SK-N-SH (cell line): ENCODE data around the gene TNFRSF21. TPM values are rescaled to one million over a fixed set of nuclear protein-coding genes. Genes with fewer than 3 reads are reported as not detected.
"Not testable (repeated sequence)": the region's sequence is repeated elsewhere in the genome, so short reads cannot be mapped to it uniquely, and the experiment has no call there.

Source experiments
- CTCF ChIA-PET: fragments of 300-600, 350-600 bp; formaldehyde crosslinking; extraction: SDS; loops from one replicate; lab custom pipeline; 2021; lab: Yijun Ruan, JAX
- POLR2A ChIA-PET: fragments of 350-600 bp; sonication (Branson Sonifier 250); formaldehyde crosslinking; extraction: SDS; loops from one replicate; lab custom pipeline; 2020; ENCODE audit warnings: antibody characterized with exemption, inconsistent platforms; lab: Yijun Ruan, JAX
- DNase-seq: peaks from one replicate; pipeline ENCODE4 v3.0.0; 2012
- H2AFZ ChIP-seq: fragments of 200-600 bp; sonication (generic); 2 replicates; pipeline ENCODE4 v1.8.1; 2016; ENCODE audit warnings: antibody characterized with exemption, mild to moderate bottlenecking, low read depth
- H3F3A ChIP-seq: fragments of 200-600 bp; sonication (generic); replicated peaks from 2 replicates; pipeline ENCODE3; 2016; ENCODE audit warnings: antibody characterized with exemption, mild to moderate bottlenecking; ENCODE audit not compliant: insufficient read depth
- H3K27ac ChIP-seq, 2 experiments: fragments of 200-500 bp in 1 of 2; fragments of 200-600 bp in 1 of 2; sonication (Bioruptor generic) in 1 of 2; sonication (generic), shearing (Covaris generic) in 1 of 2; 2 replicates each; pipeline versions ENCODE4 v1.5.1 to v1.6.1; 2014 to 2016; ENCODE audit warnings: low read depth in 2 of 2, inconsistent platforms in 1 of 2, low read length in 1 of 2, mild to moderate bottlenecking in 1 of 2, mixed read lengths in 1 of 2
- H3K27me3 ChIP-seq: fragments of 200-600 bp; sonication (generic), shearing (Covaris generic); 2 replicates; pipeline ENCODE4 v1.6.1; 2016; ENCODE audit warnings: mixed run types; ENCODE audit not compliant: insufficient read depth
- H3K36me3 ChIP-seq, 2 experiments: fragments of 200-500 bp in 1 of 2; fragments of 200-600 bp in 1 of 2; sonication (Bioruptor generic) in 1 of 2; sonication (generic) in 1 of 2; replicated peaks in 1 of 2; 2 replicates each; pipeline versions ENCODE3 to v1.5.1; 2014 to 2016; ENCODE audit warnings: low read length in 1 of 2, mild to moderate bottlenecking in 1 of 2; ENCODE audit not compliant: insufficient read depth in 2 of 2, control insufficient read depth in 1 of 2
- H3K4me1 ChIP-seq, 2 experiments: fragments of 200-500 bp in 1 of 2; fragments of 200-600 bp in 1 of 2; sonication (Bioruptor generic) in 1 of 2; sonication (generic), shearing (Covaris generic) in 1 of 2; 2 replicates each; pipeline versions ENCODE4 v1.5.1 to v1.6.1; 2014 to 2016; ENCODE audit warnings: low read depth in 1 of 2, low read length in 1 of 2, mixed run types in 1 of 2; ENCODE audit not compliant: insufficient read depth in 2 of 2, control insufficient read depth in 1 of 2
- H3K4me2 ChIP-seq: fragments of 200-600 bp; sonication (generic), shearing (Covaris generic); 2 replicates; pipeline ENCODE4 v1.6.1; 2017; ENCODE audit warnings: mixed run types
- H3K4me3 ChIP-seq, 2 experiments: fragments of 200-500 bp in 1 of 2; fragments of 200-600 bp in 1 of 2; sonication (Bioruptor generic) in 1 of 2; sonication (generic), shearing (Covaris generic) in 1 of 2; 2 replicates each; pipeline versions ENCODE4 v1.5.1 to v1.8.1; 2014 to 2016; ENCODE audit warnings: low read depth in 2 of 2, inconsistent platforms in 1 of 2, low read length in 1 of 2, mild to moderate bottlenecking in 1 of 2, mixed read lengths in 1 of 2, moderate library complexity in 1 of 2
- H3K79me2 ChIP-seq: fragments of 200-600 bp; sonication (generic); 2 replicates; pipeline ENCODE4 v1.8.1; 2017; ENCODE audit warnings: mild to moderate bottlenecking; ENCODE audit not compliant: insufficient read depth
- H3K9ac ChIP-seq: fragments of 200-600 bp; sonication (generic); 2 replicates; pipeline ENCODE4 v1.6.1; 2017; ENCODE audit warnings: mixed run types
- H3K9me2 ChIP-seq: fragments of 200-600 bp; sonication (generic); 2 replicates; pipeline ENCODE4 v1.6.1; 2017; ENCODE audit warnings: mixed run types
- H3K9me3 ChIP-seq: fragments of 200-600 bp; sonication (generic); 2 replicates; pipeline ENCODE4 v1.6.1; 2017; ENCODE audit warnings: mixed run types, mild to moderate bottlenecking, moderate library complexity
- H4K20me1 ChIP-seq: fragments of 200-600 bp; sonication (generic); 2 replicates; pipeline ENCODE4 v1.6.1; 2017; ENCODE audit warnings: mild to moderate bottlenecking, mixed run types; ENCODE audit not compliant: insufficient read depth
- CHD2 ChIP-seq: fragments of 150-350 bp; IDR thresholded peaks from 2 replicates; pipeline ENCODE4 v1.6.1; 2018; ENCODE audit warnings: low read length; ENCODE audit not compliant: partially characterized antibody
- EP300 ChIP-seq, 2 experiments: IDR thresholded peaks; 2 replicates each; pipeline versions ENCODE4 v1.4.0 to v1.6.1; 2012; ENCODE audit warnings: borderline replicate concordance in 1 of 2, low read depth in 1 of 2, low read length in 1 of 2
- FOXM1 ChIP-seq: IDR thresholded peaks from 2 replicates; pipeline ENCODE4 v1.4.0; 2012; ENCODE audit warnings: low read depth, mild to moderate bottlenecking
- MEF2A ChIP-seq: IDR thresholded peaks from 2 replicates; pipeline ENCODE4 v1.4.0; 2012; ENCODE audit warnings: low read depth, borderline replicate concordance
- MXI1 ChIP-seq: IDR thresholded peaks from 2 replicates; pipeline ENCODE4 v1.6.1; 2012; ENCODE audit warnings: mild to moderate bottlenecking, low read depth, low read length, improper control_type of control experiment
- NFIC ChIP-seq: IDR thresholded peaks from 2 replicates; pipeline ENCODE4 v1.4.0; 2012; ENCODE audit warnings: borderline replicate concordance
- POLR2AphosphoS5 ChIP-seq: IDR thresholded peaks from 2 replicates; pipeline ENCODE4 v1.6.1; 2012; ENCODE audit warnings: low read depth, low read length
- RAD21 ChIP-seq: IDR thresholded peaks from 2 replicates; pipeline ENCODE4 v1.6.1; 2012; ENCODE audit warnings: mild to moderate bottlenecking, low read length
- RCOR1 ChIP-seq: fragments of 150-350 bp; IDR thresholded peaks from 2 replicates; pipeline ENCODE4 v1.6.1; 2017; ENCODE audit warnings: antibody characterized with exemption, low read length
- SIN3A ChIP-seq: IDR thresholded peaks from 2 replicates; pipeline ENCODE4 v1.6.1; 2012; ENCODE audit warnings: low read depth, mild to moderate bottlenecking, low read length, moderate library complexity, borderline replicate concordance
- TAF1 ChIP-seq: IDR thresholded peaks from 2 replicates; pipeline ENCODE4 v1.6.1; 2012; ENCODE audit warnings: low read depth, mild to moderate bottlenecking, low read length, moderate library complexity, borderline replicate concordance
- TEAD4 ChIP-seq: IDR thresholded peaks from 2 replicates; pipeline ENCODE4 v1.4.0; 2012; ENCODE audit warnings: mild to moderate bottlenecking, borderline replicate concordance; ENCODE audit not compliant: insufficient read depth
- WGBS: methylation state at CpG from one replicate; pipeline ENCODE4 v1.1.6; 2017; ENCODE audit warnings: low lambda C conversion rate; 5-methylcytosine and 5-hydroxymethylcytosine counted together
- polyA plus RNA-seq, 3 experiments: library from polyadenylated mRNA; depleted of rRNA; stranded (reverse); fragments of >200 nt; gene quantifications; 2 replicates each; pipeline ENCODE4 v1.2.3, GENCODE V29; 2012
- TF ChIP-seq, protein P1 (sequence below): IDR thresholded peaks from 2 replicates; pipeline ENCODE4 v1.4.0; 2012; ENCODE audit warnings: low read depth
- TF ChIP-seq, protein P2 (sequence below): IDR thresholded peaks from 2 replicates; pipeline ENCODE4 v1.4.0; 2012; ENCODE audit warnings: low read depth, borderline replicate concordance
- TF ChIP-seq, protein P3 (sequence below): fragments of 150-350 bp; IDR thresholded peaks from 2 replicates; pipeline ENCODE4 v1.6.1; 2016; ENCODE audit warnings: mild to moderate bottlenecking, low read depth, low read length

The TNFRSF21 gene
- polyA plus RNA-seq, 1 of the 3 experiments (the other 2 are of a cell fraction) = 9.2 TPM

DNA sequence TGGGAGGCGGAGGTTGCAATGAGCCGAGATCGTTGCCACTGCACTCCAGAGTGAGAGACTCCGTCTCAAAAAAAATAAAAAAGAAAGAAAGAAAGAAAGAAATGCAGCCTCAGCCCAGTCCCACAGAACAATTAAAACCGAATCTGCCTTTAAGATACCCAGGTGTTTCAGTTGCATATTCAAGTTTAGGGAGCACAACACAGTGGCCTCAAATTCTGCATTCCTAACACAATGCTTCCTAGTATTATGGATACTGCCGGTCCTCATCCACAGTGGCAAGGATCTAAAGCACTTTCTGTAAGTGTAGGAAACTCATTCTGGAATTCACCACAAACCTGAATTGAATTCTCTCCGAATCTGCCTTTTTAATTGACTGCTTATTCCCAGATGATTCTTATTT is 80.5 kb downstream of the TNFRSF21 start:
- TF ChIP-seq POLR2AphosphoS5 (no peak), RAD21 (no peak), MXI1 (no peak), CHD2 (no peak), FOXM1 (no peak), NFIC (no peak), SIN3A (no peak), MEF2A (no peak), TAF1 (no peak), EP300 (IDR thresholded peaks at IDR 0.05; ENCODE audit: borderline replicate concordance in 1 of 2, low read depth in 1 of 2, low read length in 1 of 2) (no peak), TEAD4 (no peak), RCOR1 (no peak)
- TF ChIP-seq, protein P1, sequence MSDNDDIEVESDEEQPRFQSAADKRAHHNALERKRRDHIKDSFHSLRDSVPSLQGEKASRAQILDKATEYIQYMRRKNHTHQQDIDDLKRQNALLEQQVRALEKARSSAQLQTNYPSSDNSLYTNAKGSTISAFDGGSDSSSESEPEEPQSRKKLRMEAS = no peak
- TF ChIP-seq, protein P2, sequence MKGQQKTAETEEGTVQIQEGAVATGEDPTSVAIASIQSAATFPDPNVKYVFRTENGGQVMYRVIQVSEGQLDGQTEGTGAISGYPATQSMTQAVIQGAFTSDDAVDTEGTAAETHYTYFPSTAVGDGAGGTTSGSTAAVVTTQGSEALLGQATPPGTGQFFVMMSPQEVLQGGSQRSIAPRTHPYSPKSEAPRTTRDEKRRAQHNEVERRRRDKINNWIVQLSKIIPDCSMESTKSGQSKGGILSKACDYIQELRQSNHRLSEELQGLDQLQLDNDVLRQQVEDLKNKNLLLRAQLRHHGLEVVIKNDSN = no peak
- TF ChIP-seq, protein P3, sequence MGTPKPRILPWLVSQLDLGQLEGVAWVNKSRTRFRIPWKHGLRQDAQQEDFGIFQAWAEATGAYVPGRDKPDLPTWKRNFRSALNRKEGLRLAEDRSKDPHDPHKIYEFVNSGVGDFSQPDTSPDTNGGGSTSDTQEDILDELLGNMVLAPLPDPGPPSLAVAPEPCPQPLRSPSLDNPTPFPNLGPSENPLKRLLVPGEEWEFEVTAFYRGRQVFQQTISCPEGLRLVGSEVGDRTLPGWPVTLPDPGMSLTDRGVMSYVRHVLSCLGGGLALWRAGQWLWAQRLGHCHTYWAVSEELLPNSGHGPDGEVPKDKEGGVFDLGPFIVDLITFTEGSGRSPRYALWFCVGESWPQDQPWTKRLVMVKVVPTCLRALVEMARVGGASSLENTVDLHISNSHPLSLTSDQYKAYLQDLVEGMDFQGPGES = no peak
- no peak for DNase-seq
- H2AFZ ChIP-seq = no peak overlapping the region
- no peak overlapping the region for H3K27ac ChIP-seq
- H4K20me1 ChIP-seq = no peaks in the 10 kb centered on the region
- no peaks in the 10 kb centered on the region for H3K9me3 ChIP-seq
- H3K9me2 ChIP-seq = no peaks in the 10 kb centered on the region
- ChIA-PET CTCF (interaction anchor here (1.2 to 1.6 kb wide), 2 partner anchors 10 to 132 kb away, joined by 3 to 5 read pairs; no protein-coding TSS in a partner anchor), POLR2A (no interaction called here)
- no peaks in the 10 kb centered on the region for H3K36me3 ChIP-seq
- no peak overlapping the region for H3K4me2 ChIP-seq
- no peak overlapping the region for H3K9ac ChIP-seq
- H3K79me2 ChIP-seq = no peaks in the 10 kb centered on the region
- H3F3A ChIP-seq = no peaks in the 10 kb centered on the region
- no peaks in the 10 kb centered on the region for H3K27me3 ChIP-seq
- H3K4me3 ChIP-seq = no peak overlapping the region
- peaks cover 0 to 3% of the 10 kb centered on the region in 2 experiments; a peak in 1 of 4 replicates for H3K4me1 ChIP-seq
- 92% methylated on average over 7 of the region's 7 CpGs for WGBS

DNA sequence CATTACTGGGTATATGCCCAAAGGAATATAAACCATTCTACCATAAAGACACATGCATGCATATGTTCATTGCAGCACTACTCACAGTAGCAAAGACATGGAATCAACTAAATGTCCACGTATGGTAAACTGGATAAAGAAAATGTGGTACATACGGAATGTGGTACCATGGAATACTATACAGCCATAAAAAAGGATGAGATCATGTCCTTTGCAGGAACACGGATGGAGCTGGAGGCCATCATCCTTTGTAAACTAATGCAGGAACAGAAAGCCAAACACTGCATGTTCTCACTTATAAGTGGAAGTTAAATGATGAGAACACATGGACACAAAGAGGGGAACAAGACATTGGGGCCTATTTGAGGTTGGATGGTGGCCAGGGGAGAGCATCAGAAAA is 81.6 kb downstream of the TNFRSF21 start:
- H3K9me2 ChIP-seq, H2AFZ ChIP-seq, DNase-seq, H3K36me3 ChIP-seq, H3F3A ChIP-seq, H3K9me3 ChIP-seq, POLR2A ChIA-PET, H3K4me3 ChIP-seq, H3K27me3 ChIP-seq, H3K79me2 ChIP-seq, H3K9ac ChIP-seq, H4K20me1 ChIP-seq, H3K4me2 ChIP-seq, H3K27ac ChIP-seq, H3K4me1 ChIP-seq: not testable (repeated sequence)
- 59% methylated on average over 3 of the region's 3 CpGs for WGBS
- CTCF ChIA-PET = interaction anchor here (0.9 to 1.2 kb wide), 2 partner anchors 9 to 82 kb away, joined by 3 read pairs; no protein-coding TSS in a partner anchor

DNA sequence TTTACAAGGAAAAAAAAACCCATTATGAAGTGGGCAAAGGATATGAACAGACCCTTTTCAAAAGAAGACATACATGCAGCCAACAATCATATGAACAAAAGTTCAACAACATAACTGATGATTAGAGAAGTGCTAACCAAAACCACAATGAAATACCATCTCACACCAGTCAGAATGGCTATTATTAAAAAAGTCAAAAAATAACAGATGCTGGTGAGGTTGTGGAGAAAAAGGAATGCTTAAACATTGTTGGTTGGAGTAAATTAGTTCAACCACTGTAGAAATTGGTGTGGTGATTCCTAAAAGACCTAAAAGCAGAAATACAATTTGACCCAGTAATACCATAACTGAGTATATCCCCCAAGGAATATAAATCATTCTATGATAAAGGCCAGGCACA is 86.5 kb downstream of the TNFRSF21 start:
- POLR2A ChIA-PET, DNase-seq, H3K4me1 ChIP-seq, H3K4me2 ChIP-seq, H4K20me1 ChIP-seq, CTCF ChIA-PET, H3K79me2 ChIP-seq, H2AFZ ChIP-seq, H3K4me3 ChIP-seq, H3K9ac ChIP-seq, H3K36me3 ChIP-seq, H3K9me3 ChIP-seq, H3K27ac ChIP-seq, H3F3A ChIP-seq, H3K9me2 ChIP-seq, H3K27me3 ChIP-seq: not testable (repeated sequence)
